ENCODE data around the gene NDUFS8. TPM values are rescaled to one million over a fixed set of nuclear protein-coding genes. Genes with fewer than 3 reads are reported as not detected.

The NDUFS8 gene
- total RNA-seq, 2 experiments from 2014 or later = 105 to 109 TPM

DNA sequence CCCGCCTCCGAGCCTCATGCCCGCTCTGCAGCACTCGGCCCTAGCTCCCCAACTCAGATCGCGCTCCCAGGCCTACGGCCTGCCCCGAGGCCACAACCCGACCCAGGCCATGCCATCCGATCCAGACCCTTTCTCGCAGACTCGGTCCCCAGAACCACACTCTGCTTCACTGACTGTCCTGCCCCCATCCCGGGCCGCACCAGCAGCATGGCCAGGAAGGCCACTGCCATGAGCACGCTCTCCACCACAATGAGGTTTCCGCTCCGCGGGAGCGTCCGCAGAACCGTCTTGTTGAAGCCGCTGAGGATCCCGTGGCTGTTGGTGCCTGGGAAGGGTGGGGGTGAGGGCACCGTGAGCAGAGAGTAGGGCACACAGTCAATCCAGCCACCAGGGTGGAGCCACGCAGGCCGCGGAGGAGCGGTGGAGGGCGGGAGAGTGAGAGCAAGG, 33.0 kb upstream of the NDUFS8 start:
- H3K4me3 Mint-ChIP-seq = no peak overlapping the region
- no peak overlapping the region for H3K27ac Mint-ChIP-seq
- DNase-seq = no peak
- POLR2A ChIA-PET = interaction anchor here (0.5 kb wide), 1 partner anchor 381 kb away, joined by 3 read pairs; no protein-coding TSS in a partner anchor
- H3K4me1 Mint-ChIP-seq (ENCODE audit: low read depth) = peaks cover 22% of the 10 kb centered on the region
- no peaks in the 10 kb centered on the region for H3K9me3 Mint-ChIP-seq
- no peaks in the 10 kb centered on the region for H3K27me3 Mint-ChIP-seq
- no peaks in the 10 kb centered on the region for H3K36me3 Mint-ChIP-seq (ENCODE audit: low read depth)
- CTCF ChIA-PET = no interaction called here
- TF ChIP-seq, protein P1, sequence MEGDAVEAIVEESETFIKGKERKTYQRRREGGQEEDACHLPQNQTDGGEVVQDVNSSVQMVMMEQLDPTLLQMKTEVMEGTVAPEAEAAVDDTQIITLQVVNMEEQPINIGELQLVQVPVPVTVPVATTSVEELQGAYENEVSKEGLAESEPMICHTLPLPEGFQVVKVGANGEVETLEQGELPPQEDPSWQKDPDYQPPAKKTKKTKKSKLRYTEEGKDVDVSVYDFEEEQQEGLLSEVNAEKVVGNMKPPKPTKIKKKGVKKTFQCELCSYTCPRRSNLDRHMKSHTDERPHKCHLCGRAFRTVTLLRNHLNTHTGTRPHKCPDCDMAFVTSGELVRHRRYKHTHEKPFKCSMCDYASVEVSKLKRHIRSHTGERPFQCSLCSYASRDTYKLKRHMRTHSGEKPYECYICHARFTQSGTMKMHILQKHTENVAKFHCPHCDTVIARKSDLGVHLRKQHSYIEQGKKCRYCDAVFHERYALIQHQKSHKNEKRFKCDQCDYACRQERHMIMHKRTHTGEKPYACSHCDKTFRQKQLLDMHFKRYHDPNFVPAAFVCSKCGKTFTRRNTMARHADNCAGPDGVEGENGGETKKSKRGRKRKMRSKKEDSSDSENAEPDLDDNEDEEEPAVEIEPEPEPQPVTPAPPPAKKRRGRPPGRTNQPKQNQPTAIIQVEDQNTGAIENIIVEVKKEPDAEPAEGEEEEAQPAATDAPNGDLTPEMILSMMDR (IDR thresholded peaks at IDR 0.05) = no peak
- intact Hi-C loops (cut with micrococcal nuclease) = no loop called here
- no peak for ATAC-seq

DNA sequence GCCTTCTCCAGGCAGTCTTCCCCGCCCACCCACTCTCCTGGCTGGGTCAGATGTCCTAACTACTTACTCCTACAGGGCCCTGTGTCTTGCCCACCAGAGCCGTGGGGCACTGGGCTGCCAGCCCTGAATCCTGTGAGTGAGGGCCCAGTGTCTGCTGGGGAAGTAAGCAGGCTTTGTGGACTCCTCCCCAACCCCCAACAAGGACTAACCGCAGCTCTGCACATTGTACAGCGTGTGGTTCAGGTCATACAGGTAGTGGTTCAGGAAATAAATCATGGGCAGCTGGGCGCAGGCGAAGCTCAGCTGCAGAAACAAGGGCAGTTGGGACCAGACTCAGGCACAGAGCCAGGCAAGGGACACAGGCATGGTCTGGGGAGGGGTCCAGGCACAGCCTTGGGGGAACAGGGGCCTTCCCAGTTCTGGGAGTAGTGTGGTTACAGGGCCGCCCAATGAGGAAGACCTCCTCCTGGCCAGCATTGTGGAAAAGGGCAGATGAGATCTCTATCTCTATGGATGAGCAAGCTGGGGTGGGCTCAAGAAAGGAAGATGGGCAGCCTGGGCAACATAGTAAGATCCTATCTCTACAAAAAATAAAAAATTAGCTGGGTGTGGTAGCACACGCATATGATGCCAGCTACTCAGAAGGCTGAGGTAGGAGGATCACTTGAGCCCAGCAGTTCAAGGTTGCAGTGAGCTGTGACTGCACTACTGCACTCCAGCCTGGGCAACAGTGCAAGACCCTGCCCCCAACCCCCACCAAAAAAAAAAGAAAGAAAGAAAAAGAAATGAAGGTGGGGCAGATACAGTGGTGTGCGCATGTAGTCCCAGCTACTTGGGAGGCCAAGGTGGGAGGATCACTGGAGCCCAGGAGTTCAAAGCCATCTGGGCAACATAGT, 32.1 kb upstream of the NDUFS8 start:
- Mint-ChIP-seq H3K4me3 (no peak overlapping the region), H3K27me3 (no peaks in the 10 kb centered on the region), H3K36me3 (ENCODE audit: low read depth) (no peaks in the 10 kb centered on the region), H3K9me3 (no peaks in the 10 kb centered on the region), H3K4me1 (ENCODE audit: low read depth) (peaks cover 27% of the 10 kb centered on the region), H3K27ac (no peak overlapping the region)
- intact Hi-C loops (cut with micrococcal nuclease) = no loop called here
- peak; percentile 38 for ATAC-seq
- CTCF ChIA-PET = no interaction called here
- POLR2A ChIA-PET = no interaction called here
- DNase-seq = peak; percentile 52
- TF ChIP-seq, protein P1 (IDR thresholded peaks at IDR 0.05) = no peak

DNA sequence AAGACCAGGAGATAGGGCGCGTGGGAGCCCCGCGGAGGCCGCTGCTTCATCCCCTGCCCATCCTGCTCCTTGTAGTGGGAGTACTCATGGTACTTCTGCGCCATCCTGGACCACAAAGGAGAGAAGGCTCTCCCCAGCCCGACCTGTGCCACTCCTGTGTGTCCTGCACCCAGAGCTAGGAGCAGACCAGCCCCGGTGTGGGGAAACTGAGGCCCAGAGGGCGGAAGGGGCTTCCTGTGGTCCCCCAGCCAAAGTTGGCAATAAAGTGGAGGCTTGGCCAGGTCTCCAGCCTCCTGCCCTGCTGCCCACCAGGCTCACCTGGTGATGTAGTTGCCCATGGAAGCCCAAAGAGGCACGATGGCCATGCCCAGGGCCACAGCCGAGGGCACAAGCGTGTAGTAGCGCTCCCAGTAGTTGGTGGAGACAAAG, 31.3 kb upstream of the NDUFS8 start:
- CTCF ChIA-PET = no interaction called here
- no peak overlapping the region for H3K27ac Mint-ChIP-seq
- H3K4me3 Mint-ChIP-seq = no peak overlapping the region
- no peaks in the 10 kb centered on the region for H3K9me3 Mint-ChIP-seq
- peaks cover 25% of the 10 kb centered on the region for H3K4me1 Mint-ChIP-seq (ENCODE audit: low read depth)
- TF ChIP-seq, protein P1 (IDR thresholded peaks at IDR 0.05) = no peak
- H3K27me3 Mint-ChIP-seq = no peaks in the 10 kb centered on the region
- ATAC-seq (no peak), DNase-seq (no peak)
- H3K36me3 Mint-ChIP-seq (ENCODE audit: low read depth) = no peaks in the 10 kb centered on the region
- intact Hi-C loops (cut with micrococcal nuclease) = no loop called here
- POLR2A ChIA-PET = no interaction called here

DNA sequence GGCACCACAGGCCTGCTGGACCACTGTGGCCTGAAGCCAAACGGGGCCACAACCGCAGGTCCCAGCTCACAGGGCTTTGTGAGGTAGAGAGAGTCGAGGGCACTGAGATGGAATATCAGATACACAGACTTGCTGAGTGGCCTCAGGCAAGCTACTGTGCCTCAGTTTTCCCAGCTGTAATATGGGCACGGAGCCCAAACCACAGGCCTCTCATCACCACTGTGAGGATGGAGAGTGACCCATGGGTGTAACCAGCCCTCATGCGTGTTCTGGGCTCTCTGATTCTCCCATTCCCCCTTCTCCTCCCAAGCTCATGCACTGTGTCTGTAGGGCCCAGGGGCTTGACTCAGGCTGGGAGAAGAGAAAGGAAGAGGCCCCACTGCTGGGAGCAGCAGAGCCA, 30.8 kb upstream of the NDUFS8 start:
- TF ChIP-seq, protein P1 (IDR thresholded peaks at IDR 0.05) = no peak
- intact Hi-C loops (cut with micrococcal nuclease) = loop anchor here (10.0 kb wide), 1 partner anchor 205 kb away; no protein-coding TSS in a partner anchor

DNA sequence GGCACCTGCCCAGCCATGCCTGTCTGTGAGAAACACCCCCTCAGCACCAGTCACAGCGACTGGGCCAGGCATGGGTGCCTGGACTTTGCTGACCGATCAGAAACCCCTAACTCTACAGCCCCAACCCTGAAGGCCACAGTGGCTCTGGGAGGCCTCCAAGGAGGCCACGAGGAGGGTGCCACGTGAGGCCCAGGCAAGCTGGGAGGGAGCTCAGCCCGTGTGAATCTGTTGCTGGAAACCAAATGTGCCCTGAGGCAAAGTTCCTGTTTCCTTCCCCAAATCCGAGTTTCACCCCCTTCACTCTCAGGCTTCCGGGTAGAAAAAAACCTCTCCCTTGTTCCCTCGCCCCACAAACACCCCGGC, 27.9 kb upstream of the NDUFS8 start:
- intact Hi-C loops (cut with micrococcal nuclease) = loop anchor here (10.0 kb wide), 1 partner anchor 202 kb away; no protein-coding TSS in a partner anchor
- Mint-ChIP-seq H3K4me1 (ENCODE audit: low read depth) (peaks cover 21% of the 10 kb centered on the region), H3K27ac (peak overlapping the region; percentile 13), H3K4me3 (peak overlapping the region; percentile 66), H3K36me3 (ENCODE audit: low read depth) (no peaks in the 10 kb centered on the region), H3K9me3 (no peaks in the 10 kb centered on the region), H3K27me3 (no peaks in the 10 kb centered on the region)
- no peak for ATAC-seq
- POLR2A ChIA-PET = interaction anchor here (1.1 kb wide), 1 partner anchor 28 kb away, joined by 3 read pairs; the partner anchor contains the start of gene NDUFS8
- TF ChIP-seq, protein P1 (IDR thresholded peaks at IDR 0.05) = no peak
- no peak for DNase-seq
- CTCF ChIA-PET = interaction anchor here (3.6 kb wide), 1 partner anchor 47 kb away, joined by 11 read pairs; no protein-coding TSS in a partner anchor

More for the DNA sequence above, 30.8 kb upstream of the NDUFS8 start:
- Mint-ChIP-seq H3K36me3 (ENCODE audit: low read depth) (no peaks in the 10 kb centered on the region), H3K27me3 (no peaks in the 10 kb centered on the region), H3K4me3 (no peak overlapping the region), H3K4me1 (ENCODE audit: low read depth) (peaks cover 27% of the 10 kb centered on the region), H3K27ac (no peak overlapping the region), H3K9me3 (no peaks in the 10 kb centered on the region)
- ATAC-seq (no peak), DNase-seq (no peak)
- ChIA-PET CTCF (no interaction called here), POLR2A (no interaction called here)

Measured in activated CD8-positive, alpha-beta T cell treated with anti-CD3 and anti-CD28 coated beads for 36 hours (primary cell).